HCT116 (cell line): ENCODE measurements around the gene NOS3.

ENCODE experiments used
- CBX3 ChIP-seq: IDR thresholded peaks from 2 replicates; pipeline ENCODE4 v1.6.1; 2012; ENCODE audit warnings: low read depth
- CTCF ChIP-seq, 3 experiments: fragments of 200-600 bp in 1 of 3; sonication (generic) in 1 of 3; IDR thresholded peaks in 2 of 3; conservative IDR thresholded peaks in 1 of 3; 2 replicates each; pipeline ENCODE4 v1.5.1; 2012 to 2017; ENCODE audit warnings: low read depth in 2 of 3, low read length in 2 of 3, antibody characterized with exemption in 1 of 3, borderline replicate concordance in 1 of 3, control low read depth in 1 of 3, mild to moderate bottlenecking in 1 of 3, mixed read lengths in 1 of 3, mixed run types in 1 of 3, moderate library complexity in 1 of 3; ENCODE audit not compliant: insufficient read depth in 1 of 3
- ELF1 ChIP-seq: IDR thresholded peaks from 2 replicates; pipeline ENCODE4 v1.6.1; 2012; ENCODE audit warnings: low read depth, borderline replicate concordance
- FOSL1 ChIP-seq: IDR thresholded peaks from 2 replicates; pipeline ENCODE4 v1.6.1; 2012; ENCODE audit warnings: low read depth
- JUND ChIP-seq: IDR thresholded peaks from 2 replicates; pipeline ENCODE4 v1.6.1; 2012
- MAX ChIP-seq: IDR thresholded peaks from 2 replicates; pipeline ENCODE4 v1.6.1; 2012
- POLR2A ChIP-seq: IDR thresholded peaks from 2 replicates; pipeline ENCODE4 v1.7.0; 2011; ENCODE audit warnings: borderline replicate concordance; ENCODE audit not compliant: insufficient read depth, insufficient read length; ENCODE audit errors: extremely low read depth
- POLR2AphosphoS5 ChIP-seq: IDR thresholded peaks from 2 replicates; pipeline ENCODE4 v1.6.1; 2011; ENCODE audit warnings: mild to moderate bottlenecking, low read depth, low read length, moderate library complexity
- RAD21 ChIP-seq: IDR thresholded peaks from 2 replicates; pipeline ENCODE4 v1.6.1; 2012; ENCODE audit warnings: low read depth, mild to moderate bottlenecking
- REST ChIP-seq: IDR thresholded peaks from 2 replicates; pipeline ENCODE4 v1.6.1; 2012; ENCODE audit warnings: low read depth
- SIN3A ChIP-seq: IDR thresholded peaks from 2 replicates; pipeline ENCODE4 v1.6.1; 2012; ENCODE audit warnings: low read depth

- TF ChIP-seq CTCF (IDR thresholded peaks at IDR 0.05 in 2 of 3, conservative IDR thresholded peaks at IDR 0.05 in 1 of 3; ENCODE audit: borderline replicate concordance in 1 of 3, insufficient read depth in 1 of 3, low read depth in 2 of 3, low read length in 2 of 3): no peak
- TF ChIP-seq JUND: no peak
- TF ChIP-seq FOSL1: no peak
- TF ChIP-seq REST: no peak
- TF ChIP-seq POLR2A: no peak
- TF ChIP-seq SIN3A: no peak
- no peak for TF ChIP-seq RAD21
- no peak for TF ChIP-seq POLR2AphosphoS5
- TF ChIP-seq MAX: no peak
- no peak for TF ChIP-seq CBX3
- no peak for TF ChIP-seq ELF1
These were observed 12.6 kb upstream of the NOS3 start, which contains the start of gene KCNH2 for GRCh38 chr7:150978126-150978789.
